Left lung (tissue), 10 donors: ENCODE data around the gene OSCAR. TPM values are rescaled to one million over a fixed set of nuclear protein-coding genes. Genes with fewer than 3 reads are reported as not detected.
"Not testable (repeated sequence)": the region's sequence is repeated elsewhere in the genome, so short reads cannot be mapped to it uniquely, and the experiment has no call there.

Experiments used
- ATAC-seq: fragments of 200-7000 bp; cut with Tn5 transposase; one replicate; pipeline ENCODE4 v1.9.1; 2020; ENCODE audit warnings: moderate library complexity
- DNase-seq, 4 donors: peaks; one replicate each; pipeline ENCODE4 v3.0.0-alpha.2; 2013 to 2020
- H3K27ac ChIP-seq, 2 donors: fragments of 200-600 bp; sonication (generic) in 1 of 2; one replicate each; pipeline versions ENCODE4 v1.5.0 to v1.8.0; 2020 to 2021
- H3K27me3 ChIP-seq, 2 donors: fragments of 200-600 bp; sonication (generic) in 1 of 2; one replicate each; pipeline versions ENCODE4 v1.5.0 to v1.8.0; 2020 to 2021
- H3K36me3 ChIP-seq, 2 donors: fragments of 200-600 bp; sonication (generic) in 1 of 2; one replicate each; pipeline versions ENCODE4 v1.5.0 to v1.8.0; 2020 to 2021
- H3K4me1 ChIP-seq, 2 donors: fragments of 200-600 bp; one replicate each; pipeline ENCODE4 v1.8.0; 2021
- H3K4me3 ChIP-seq, 2 donors: fragments of 200-600 bp; sonication (generic) in 1 of 2; one replicate each; pipeline versions ENCODE4 v1.5.0 to v1.8.0; 2020 to 2021; ENCODE audit warnings: mild to moderate bottlenecking in 1 of 2
- H3K9me3 ChIP-seq, 2 donors: fragments of 200-600 bp; sonication (generic) in 1 of 2; one replicate each; pipeline versions ENCODE4 v1.5.0 to v1.8.0; 2020 to 2021
- intact Hi-C, 2 donors: fragments of 100-400 bp; cut with DNase I; formaldehyde crosslinking; loops; one replicate each; pipeline versions ENCODE4 v1.11.2 to v1.14.2; 2022
- polyA plus RNA-seq, 6 donors: library from polyadenylated mRNA; unstranded; fragments of 120-200 nt; gene quantifications; one replicate each; pipeline ENCODE4 v1.2.1, GENCODE V29; 2013; ENCODE audit not compliant: insufficient read length in 6 of 6
- total RNA-seq, 2 donors: library from RNA; stranded (reverse); fragmentation: NEBNext Ultra II Directional; extraction: Animal tissue kit (Norgen Biotek cat#: 25700); gene quantifications; one replicate each; pipeline ENCODE4 v1.2.1, GENCODE V29; 2021
- TF ChIP-seq, protein P1 (sequence below), 2 donors: fragments of 200-600 bp; sonication (generic) in 1 of 2; IDR thresholded peaks; one replicate each; pipeline versions ENCODE4 v1.5.0 to v1.8.0; 2021; ENCODE audit warnings: antibody characterized with exemption in 2 of 2
- donor health status: DM: no; HTN: yes; CAD: no.
- donor health status: DM: no; HTN: no; CAD: no.

Gene OSCAR
- total and polyA plus RNA-seq, 8 donors, result 0.43 to 57.1 (median 0.58) TPM

DNA sequence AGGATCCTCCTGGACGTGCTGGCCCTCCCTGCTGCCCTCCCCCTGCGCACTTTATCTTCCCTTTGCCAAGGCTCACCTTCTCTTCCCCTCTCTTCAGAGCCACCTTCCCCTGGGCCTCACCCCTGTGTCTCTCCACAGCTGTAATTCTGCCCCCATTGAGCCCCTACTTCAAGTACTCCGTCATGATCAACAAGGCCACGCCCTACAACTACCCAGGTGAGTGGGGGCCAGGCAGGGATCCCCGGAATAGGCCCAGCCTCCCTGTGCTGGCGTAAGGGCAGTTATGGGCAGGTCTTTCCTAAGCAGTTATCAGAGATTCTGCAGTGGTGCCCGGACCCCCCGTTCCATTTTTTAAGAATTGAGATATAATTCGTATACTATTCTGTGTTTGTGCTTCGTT lies 5.2 kb upstream of the OSCAR start:
- Histone ChIP-seq H3K4me1 (peaks cover 8 to 34% of the 10 kb centered on the region in 2 donors), H3K27me3 (no peaks in the 10 kb centered on the region), H3K36me3 (peaks cover 0 to 57% of the 10 kb centered on the region in 2 donors), H3K27ac (no peak overlapping the region), H3K4me3 (no peak overlapping the region), H3K9me3 (no peaks in the 10 kb centered on the region)
- ATAC-seq (no peak), DNase-seq (peak in 1 of 4 donors; percentile 36)
- intact Hi-C loops, result no loop called here
- TF ChIP-seq, protein P1, sequence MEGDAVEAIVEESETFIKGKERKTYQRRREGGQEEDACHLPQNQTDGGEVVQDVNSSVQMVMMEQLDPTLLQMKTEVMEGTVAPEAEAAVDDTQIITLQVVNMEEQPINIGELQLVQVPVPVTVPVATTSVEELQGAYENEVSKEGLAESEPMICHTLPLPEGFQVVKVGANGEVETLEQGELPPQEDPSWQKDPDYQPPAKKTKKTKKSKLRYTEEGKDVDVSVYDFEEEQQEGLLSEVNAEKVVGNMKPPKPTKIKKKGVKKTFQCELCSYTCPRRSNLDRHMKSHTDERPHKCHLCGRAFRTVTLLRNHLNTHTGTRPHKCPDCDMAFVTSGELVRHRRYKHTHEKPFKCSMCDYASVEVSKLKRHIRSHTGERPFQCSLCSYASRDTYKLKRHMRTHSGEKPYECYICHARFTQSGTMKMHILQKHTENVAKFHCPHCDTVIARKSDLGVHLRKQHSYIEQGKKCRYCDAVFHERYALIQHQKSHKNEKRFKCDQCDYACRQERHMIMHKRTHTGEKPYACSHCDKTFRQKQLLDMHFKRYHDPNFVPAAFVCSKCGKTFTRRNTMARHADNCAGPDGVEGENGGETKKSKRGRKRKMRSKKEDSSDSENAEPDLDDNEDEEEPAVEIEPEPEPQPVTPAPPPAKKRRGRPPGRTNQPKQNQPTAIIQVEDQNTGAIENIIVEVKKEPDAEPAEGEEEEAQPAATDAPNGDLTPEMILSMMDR (IDR thresholded peaks at IDR 0.05), result no peak

DNA sequence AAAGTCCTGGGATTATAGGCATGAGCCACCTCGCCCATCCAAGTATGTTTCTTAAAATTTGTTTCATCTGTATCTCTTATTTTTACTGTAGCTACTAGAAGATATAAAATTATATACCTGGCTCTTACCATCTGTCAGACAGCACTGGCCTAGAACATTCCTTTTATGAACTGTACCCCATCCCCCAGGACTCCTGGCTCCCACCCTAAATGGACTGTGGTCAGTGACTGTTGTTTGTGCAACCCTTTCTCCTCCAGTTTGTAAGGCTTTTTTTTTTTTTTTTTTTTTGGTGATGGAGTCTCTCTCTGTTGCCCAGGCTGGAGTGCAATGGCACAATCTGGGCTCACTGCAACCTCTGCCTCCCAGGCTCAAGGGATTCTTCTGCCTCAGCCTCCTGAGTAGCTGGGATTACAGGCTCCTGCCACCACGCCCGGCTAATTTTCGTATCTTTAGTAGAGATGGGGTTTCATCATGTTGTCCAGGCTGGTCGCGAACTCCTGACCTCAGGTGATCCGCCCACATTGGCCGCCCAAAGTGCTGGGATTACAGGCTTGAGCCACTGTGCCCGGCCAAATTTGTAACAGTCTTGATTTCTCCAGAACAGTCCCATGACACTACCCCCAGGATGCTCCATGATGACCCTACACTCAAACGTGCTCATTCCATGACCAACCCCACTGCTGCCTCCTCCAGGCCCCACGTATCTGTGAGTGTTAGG lies 4.6 kb upstream of the OSCAR start:
- Histone ChIP-seq H3K4me1 (peaks cover 8 to 36% of the 10 kb centered on the region in 2 donors), H3K27me3 (no peaks in the 10 kb centered on the region), H3K4me3 (no peak overlapping the region), H3K36me3 (peaks cover 0 to 51% of the 10 kb centered on the region in 2 donors), H3K9me3 (no peaks in the 10 kb centered on the region), H3K27ac (no peak overlapping the region)
- intact Hi-C loops, result no loop called here
- TF ChIP-seq, protein P1 (IDR thresholded peaks at IDR 0.05), result no peak
- DNase-seq (peak in 1 of 4 donors; percentile 17), ATAC-seq (no peak)

DNA sequence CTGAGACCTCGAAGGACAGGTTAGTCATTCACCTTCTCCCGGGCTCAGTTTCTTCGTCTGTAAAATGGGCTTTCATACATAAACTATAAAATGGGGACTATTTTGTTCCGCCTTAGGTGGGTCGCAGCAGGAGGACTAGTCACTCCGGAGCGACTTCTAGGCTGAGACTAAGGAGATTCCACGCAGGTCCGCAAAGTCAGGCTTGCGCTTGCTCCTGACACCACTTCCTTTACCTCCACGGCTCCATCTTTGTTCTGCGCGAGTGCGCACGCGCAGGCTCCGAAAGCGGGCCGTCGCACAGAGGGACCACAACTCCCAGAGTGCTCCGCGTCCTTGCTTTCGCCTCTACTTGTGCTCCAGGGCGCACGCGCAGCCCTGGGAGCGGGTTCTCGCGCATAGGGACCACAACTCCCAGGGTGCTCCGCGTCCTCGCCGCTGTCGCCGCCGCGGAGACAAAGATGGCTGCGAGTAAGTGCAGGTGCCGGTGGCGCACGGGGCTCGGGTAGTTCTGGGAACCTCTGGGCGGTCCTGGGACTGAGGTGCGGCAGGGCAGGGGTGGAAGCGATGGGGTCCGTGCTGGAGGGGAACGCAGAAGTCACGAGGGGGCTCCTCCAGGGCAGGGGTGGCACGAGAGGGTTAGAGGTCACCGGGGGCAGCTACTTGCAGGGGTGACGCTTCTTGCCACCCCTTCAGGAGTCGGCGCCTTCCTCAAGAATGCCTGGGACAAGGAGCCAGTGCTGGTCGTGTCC lies 2.0 kb upstream of the OSCAR start, which contains the start of gene NDUFA3:
TSS of gene NDUFA3 (plus strand) at position 435 of the 749 bp plus-strand sequence. CDS start at position 459, 24 bp downstream.
- Histone ChIP-seq H3K9me3 (no peaks in the 10 kb centered on the region), H3K4me1 (peaks cover 8 to 54% of the 10 kb centered on the region in 2 donors), H3K27ac (peak within 1 kb of the TSS; percentile 39 to 80), H3K36me3 (peaks cover 0 to 25% of the 10 kb centered on the region in 2 donors), H3K27me3 (peaks cover 0 to 7% of the 10 kb centered on the region in 2 donors), H3K4me3 (peak within 1 kb of the TSS; percentile 82 to 96)
- DNase-seq (peak; percentile 97 to 100 (median 100)), ATAC-seq (peak; percentile 99)
- intact Hi-C loops, result no loop called here
- TF ChIP-seq, protein P1 (IDR thresholded peaks at IDR 0.05), result no peak

DNA sequence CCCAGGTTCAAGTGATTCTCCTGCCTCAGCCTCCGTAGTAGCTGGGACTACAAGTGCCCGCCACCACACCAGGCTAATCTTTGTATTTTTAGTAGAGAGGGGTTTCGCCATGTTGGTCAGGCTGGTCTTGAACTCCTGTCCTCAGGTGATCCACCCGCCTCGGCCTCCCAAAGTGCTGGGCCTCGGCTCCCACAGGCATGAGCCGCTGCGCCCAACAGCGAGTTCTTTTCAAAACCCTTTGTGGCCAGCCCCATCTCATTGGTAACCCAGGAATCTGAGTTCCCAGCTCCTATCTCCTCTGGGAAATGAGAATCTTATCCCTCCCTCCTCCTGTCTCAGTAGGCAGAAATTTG lies 724 bp downstream of the OSCAR start:
- peak in 1 of 4 donors; percentile 20 for DNase-seq
- Histone ChIP-seq H3K27ac (peak overlapping the region in 1 of 2 donors; percentile 88), H3K4me1 (peaks cover 14 to 71% of the 10 kb centered on the region in 2 donors), H3K4me3 (peak overlapping the region in 1 of 2 donors; percentile 51), H3K27me3 (peaks cover 0 to 26% of the 10 kb centered on the region in 2 donors)
- H3K36me3 ChIP-seq, ATAC-seq, H3K9me3 ChIP-seq, intact Hi-C loops: not testable (repeated sequence)

DNA sequence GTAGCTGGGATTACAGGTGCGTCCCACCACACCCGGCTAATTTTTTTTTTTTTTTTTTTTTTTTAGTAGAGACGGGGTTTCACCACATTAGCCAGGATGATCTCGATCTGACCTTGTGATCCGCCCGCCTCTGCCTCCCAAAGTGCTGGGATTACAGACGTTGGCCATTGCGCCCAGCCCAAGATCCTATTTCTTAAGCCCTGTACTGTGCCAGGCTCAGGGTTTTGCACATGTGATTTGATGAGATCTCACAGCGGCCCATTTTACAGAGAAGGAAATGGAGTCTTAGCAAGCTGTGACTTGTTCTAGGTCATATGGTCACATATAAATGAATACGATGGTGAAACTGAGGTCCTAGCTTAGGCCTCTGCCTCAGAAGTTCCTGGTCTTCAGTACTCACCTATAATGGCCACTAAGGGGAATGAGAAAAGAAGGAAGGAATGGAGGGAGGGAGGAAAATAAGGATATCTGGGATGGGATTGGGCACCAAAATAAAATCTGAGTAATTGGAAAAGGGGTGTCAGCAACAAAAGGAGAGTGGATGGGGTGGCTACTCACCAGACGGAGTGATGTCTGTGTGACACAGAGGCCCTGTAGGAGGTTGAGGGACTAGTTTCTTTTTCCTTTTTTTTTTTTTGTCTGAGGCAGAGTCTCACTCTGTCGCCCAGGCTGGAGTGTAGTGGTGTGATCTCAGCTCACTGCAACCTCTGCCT lies 1.3 kb downstream of the OSCAR start:
- ATAC-seq, result no peak
- intact Hi-C loops, result no loop called here
- H3K4me3 ChIP-seq, result peak overlapping the region in 1 of 2 donors; percentile 51

More for the DNA sequence above, 1.3 kb downstream of the OSCAR start:
- Histone ChIP-seq H3K9me3 (no peaks in the 10 kb centered on the region), H3K27ac (peak overlapping the region in 1 of 2 donors; percentile 88), H3K36me3 (peaks cover 0 to 9% of the 10 kb centered on the region in 2 donors), H3K4me1 (peaks cover 14 to 66% of the 10 kb centered on the region in 2 donors), H3K27me3 (peaks cover 0 to 30% of the 10 kb centered on the region in 2 donors)
- peak in 1 of 4 donors; percentile 18 for DNase-seq
- TF ChIP-seq, protein P1 (IDR thresholded peaks at IDR 0.05), result no peak
